ENCODE results near the gene ARHGEF7.
"Not testable (repeated sequence)": the region's sequence is repeated elsewhere in the genome, so short reads cannot be mapped to it uniquely, and the experiment has no call there.

Gene ARHGEF7

GRCh38 chr13:111248822-111249221 lies 133.7 kb downstream of the ARHGEF7 start:
- in situ Hi-C loops (cut with MboI; ENCODE audit: low sequenced_read_pairs) = no loop called here

DNA sequence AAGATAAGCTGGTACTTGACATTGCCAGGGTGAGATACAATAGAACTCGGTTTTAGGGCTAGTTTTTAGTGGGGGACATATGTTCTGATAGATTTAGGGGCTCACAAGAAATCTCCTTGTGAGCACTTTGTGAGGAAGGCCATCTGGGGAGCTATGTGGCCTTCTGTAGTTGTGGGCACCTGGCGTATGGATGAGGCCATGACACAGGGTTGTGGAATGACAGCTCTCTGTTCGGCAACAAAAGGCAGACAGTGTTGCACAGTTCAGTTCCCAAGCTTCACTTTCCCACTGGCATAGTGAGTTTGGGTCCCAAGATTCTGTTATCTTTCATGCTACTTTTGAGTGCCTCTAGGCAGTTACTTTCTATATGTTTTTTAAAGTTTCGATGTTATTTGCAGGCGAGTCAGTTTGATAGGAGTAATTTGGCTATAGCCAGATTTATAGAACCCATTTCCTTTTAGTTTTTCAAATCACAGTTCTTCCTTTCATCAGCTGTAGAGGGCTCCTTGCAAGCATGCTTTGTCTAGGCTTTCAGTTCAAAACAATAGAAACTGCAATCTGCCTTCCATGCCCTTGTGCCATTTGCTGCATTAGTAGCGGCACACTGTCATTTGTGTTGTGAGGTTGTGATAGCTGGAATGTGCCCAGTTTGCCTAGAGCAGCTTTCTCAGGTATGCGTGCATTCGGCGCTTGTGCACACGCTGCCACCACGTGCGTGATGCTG lies 134.7 kb downstream of the ARHGEF7 start:
- in situ Hi-C loops (cut with MboI; ENCODE audit: low sequenced_read_pairs) = no loop called here

DNA sequence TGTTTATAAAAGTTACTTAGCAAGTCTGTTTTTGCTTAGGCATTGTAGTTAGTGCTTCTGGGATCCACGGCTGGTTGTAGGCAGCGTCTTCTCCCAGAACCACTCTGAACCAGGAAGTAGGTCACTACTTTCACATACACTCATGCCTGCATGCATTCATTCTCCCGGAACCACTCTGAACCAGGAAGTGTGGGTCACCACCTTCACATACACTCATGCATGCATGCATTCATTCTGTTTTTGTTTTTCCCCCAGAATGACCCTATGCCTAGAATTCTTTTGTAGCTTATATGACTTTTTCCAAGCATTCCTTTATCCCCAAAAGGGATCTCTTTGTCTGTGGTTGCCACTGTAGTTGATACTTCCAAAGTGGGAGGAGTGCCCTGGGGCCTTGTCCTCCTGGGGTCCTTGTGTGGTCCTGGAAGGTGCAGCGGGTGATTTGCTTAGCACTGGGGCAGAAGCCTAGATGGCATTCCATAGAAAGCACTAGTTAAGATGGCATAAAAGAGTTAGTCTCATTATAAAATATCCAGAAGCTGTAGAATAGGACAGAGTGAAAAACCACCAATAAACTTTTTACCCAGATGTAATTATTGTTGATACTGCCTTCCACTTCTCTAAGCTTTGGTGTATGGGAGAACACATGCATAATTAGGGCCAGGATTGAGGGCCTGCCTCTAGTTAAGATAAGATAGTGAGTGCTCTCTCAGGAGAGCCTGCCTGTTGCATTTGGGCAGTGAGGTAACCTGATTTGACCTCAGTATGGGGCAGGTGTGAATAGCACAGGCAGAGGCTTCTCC lies 136.7 kb downstream of the ARHGEF7 start:
- in situ Hi-C loops (cut with MboI; ENCODE audit: low sequenced_read_pairs) = no loop called here

DNA sequence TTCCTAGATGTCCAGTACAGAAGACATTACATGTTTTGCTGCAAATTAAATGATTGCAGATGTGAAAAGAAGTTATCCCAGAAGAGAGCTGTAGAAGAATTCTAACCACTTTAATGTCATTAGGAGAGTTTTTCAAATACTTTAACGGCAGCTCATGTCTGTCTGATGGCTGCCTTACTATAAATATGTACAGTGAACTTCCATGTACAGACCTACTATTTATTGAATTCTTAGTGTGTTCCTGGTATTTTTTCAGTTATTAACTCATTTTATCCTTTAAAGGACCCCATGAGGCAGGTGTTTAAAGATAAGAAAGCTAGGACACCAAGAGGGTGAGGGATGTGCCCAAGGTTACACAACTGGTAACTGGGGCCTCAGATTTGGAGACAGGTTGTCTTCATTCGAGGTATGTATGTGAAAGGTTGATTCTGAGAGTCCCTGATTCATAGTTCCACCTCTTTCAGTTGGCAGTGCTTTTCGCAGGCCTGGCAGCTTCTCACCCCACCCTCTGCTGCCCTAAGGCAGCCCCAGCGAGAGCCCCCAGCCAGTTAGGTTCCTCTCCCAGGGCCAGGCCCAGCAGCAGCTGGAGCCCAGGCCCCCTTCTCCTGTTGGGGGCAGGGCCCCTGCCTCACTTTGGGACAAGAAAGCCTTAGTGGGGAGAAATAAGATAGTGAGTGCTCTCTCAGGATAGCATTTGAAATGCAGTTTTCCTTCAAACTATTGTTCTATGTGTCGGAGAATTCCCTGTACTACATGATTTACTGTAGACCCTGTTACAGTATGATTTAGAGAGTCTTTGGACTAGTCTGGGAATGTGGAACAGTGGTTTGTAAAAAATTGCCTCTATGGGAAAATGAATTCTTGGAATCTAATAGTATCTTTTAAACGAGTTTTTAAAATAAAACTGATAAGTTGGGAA lies 137.6 kb downstream of the ARHGEF7 start:
- in situ Hi-C loops (cut with MboI; ENCODE audit: low sequenced_read_pairs) = no loop called here

- in situ Hi-C loops (cut with MboI; ENCODE audit: low sequenced_read_pairs) = no loop called here
These were observed 138.3 kb downstream of the ARHGEF7 start for GRCh38 chr13:111253365-111253872.

DNA sequence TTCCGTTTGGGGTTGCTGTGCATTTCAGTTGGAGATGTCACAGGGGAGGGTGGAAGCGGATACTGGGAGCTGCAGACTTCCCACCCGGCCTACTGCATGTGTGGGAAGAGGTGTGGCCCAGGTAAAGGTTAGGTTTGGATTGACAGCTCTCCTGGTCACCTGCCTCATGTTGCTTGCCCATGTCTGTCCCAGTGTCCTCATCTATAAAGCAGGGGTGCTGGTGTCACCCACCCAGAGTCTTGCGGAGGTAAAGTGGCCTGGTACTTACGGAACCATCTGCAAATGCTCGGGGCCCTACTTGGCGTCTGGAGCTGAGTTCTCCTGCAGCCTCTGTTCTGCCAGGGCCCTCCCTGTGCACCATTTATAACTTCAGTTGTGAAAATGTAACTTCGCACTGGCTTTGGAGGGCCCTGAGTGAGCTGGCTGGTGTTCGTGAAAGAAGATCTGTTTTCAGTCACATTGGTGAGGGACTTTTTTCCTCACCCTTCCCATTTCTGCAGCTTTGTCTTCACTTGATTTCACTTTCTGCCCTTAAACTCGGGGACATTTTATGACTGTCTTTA lies 140.2 kb downstream of the ARHGEF7 start:
- in situ Hi-C loops (cut with MboI; ENCODE audit: low sequenced_read_pairs) = no loop called here

GRCh38 chr13:111256458-111256857 lies 141.3 kb downstream of the ARHGEF7 start:
- in situ Hi-C loops (cut with MboI; ENCODE audit: low sequenced_read_pairs) = no loop called here

DNA sequence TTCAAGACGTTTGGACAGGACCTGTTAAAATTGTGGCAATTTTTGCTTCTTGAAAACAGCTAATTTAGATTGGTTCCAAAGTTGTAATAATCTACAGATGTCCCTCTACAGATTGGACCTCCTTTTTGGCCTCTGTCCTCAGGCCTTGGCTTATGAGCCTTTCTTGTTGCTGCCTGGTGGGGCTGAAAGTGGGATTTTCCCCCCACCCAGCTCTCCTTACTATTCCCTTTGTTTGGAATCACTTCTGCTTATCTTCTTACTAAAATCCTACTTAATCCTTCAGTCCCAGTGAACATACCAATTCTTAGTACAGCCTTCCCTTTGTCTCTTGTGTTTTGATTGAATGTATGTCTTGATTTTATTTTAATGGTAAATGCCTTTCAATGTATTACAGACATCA lies 141.8 kb downstream of the ARHGEF7 start:
- in situ Hi-C loops (cut with MboI; ENCODE audit: low sequenced_read_pairs) = no loop called here

GRCh38 chr13:111257899-111258298 lies 142.8 kb downstream of the ARHGEF7 start:
- in situ Hi-C loops (cut with MboI; ENCODE audit: low sequenced_read_pairs) = not testable (repeated sequence)

- in situ Hi-C loops (cut with MboI; ENCODE audit: low sequenced_read_pairs) = no loop called here
These were observed 143.5 kb downstream of the ARHGEF7 start for GRCh38 chr13:111258637-111259036.

DNA sequence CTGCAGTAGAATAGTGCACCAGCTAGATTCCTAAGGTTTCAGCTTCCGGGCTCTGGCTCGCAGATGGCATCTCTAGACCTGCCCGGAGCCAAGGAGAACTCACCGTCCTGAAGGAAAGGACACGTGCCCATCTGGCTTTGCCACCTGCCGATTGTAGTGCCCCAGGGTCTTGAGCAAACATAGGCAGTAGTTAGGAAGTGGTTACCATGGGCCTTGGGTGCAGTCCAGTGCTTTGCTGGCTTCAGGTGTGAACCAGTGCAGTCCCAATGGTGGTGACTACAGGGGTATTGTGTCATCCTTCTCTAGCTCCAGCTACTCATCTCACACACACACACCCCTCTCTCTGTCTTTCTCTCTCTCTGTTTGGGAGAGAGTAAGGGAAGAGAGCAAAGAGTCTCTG lies 143.9 kb downstream of the ARHGEF7 start:
- in situ Hi-C loops (cut with MboI; ENCODE audit: low sequenced_read_pairs) = no loop called here

DNA sequence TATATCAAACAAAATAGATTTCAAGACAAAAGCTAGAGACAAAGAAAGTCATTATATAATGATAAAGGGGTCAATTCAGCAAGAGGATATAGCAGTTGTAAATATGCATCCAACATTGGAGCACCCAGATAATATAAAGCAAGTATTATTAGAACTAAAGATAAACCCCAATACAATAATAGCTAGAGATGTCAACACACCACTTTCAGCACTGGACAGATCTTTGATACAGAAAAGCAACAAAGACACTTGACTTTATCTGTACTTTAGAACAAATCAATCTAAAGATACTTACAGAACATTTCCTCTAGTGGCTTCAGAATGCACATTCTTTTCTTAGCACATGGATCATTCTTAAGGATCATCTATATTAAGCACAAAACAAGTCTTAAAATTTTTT lies 146.2 kb downstream of the ARHGEF7 start:
- in situ Hi-C loops (cut with MboI; ENCODE audit: low sequenced_read_pairs) = no loop called here

- in situ Hi-C loops (cut with MboI; ENCODE audit: low sequenced_read_pairs) = no loop called here
These were observed 147.2 kb downstream of the ARHGEF7 start for GRCh38 chr13:111262281-111262680.

DNA sequence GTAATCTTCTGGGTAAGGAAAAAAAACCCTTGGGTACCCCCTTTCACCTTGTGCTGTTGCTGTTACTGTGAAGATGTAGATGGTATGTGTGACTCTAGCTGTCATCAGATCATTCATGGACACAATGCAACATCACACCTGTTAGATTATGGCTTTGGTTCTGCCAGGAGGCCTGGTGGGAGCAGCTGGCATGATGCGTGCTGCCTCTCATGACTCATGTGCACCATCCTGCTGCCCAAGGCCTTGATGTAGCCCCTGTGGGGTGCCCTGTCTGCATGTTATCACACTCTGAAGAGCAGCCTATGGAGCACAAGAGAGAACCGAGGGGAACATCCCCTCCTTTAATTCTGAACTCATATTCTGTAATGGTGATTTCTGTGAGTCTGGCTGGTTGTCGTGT lies 147.6 kb downstream of the ARHGEF7 start:
- in situ Hi-C loops (cut with MboI; ENCODE audit: low sequenced_read_pairs) = no loop called here

DNA sequence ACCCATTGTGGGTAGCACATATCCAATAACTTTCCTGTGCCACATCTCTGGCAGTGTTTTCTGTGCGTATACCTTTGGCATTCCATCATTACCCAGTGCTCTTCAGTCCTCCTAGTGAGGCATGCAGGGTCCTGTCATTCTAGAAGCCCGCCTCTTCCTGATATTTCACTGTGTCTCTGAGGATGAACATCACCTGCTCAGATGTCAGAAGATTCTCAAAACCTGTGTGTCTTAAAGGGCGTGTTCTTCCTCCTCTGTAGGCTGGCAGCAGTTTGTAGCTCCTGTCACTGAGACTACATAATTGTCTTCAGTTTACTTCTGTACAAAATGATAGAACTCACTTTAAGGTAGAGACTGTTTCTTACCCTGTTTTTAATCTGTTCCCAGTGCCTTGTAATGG lies 148.5 kb downstream of the ARHGEF7 start:
- in situ Hi-C loops (cut with MboI; ENCODE audit: low sequenced_read_pairs) = no loop called here

- in situ Hi-C loops (cut with MboI; ENCODE audit: low sequenced_read_pairs) = no loop called here
These were observed 150.0 kb downstream of the ARHGEF7 start for GRCh38 chr13:111265006-111265700.

- in situ Hi-C loops (cut with MboI; ENCODE audit: low sequenced_read_pairs) = no loop called here
These were observed 150.6 kb downstream of the ARHGEF7 start for GRCh38 chr13:111265701-111266035.

DNA sequence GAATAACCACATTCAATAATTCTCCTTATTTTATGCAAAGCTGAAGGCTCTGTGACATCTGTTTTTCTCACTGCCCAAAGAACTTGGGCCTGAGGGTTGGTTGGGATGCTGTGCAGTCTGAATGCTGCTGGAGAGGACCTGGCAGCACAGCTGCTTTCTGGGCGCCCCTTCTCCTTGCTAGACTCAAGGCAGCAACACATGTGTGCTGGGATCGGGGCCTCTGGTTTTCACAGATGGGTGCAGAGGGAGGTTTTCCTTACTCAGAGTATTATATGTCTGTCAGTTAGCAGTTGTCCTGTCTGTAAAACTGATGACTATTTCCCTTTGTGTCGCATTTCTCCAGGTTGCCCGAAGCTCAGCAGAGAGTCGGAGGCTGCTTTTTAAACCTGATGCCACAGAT lies 152.1 kb downstream of the ARHGEF7 start:
- in situ Hi-C loops (cut with MboI; ENCODE audit: low sequenced_read_pairs) = no loop called here

- in situ Hi-C loops (cut with MboI; ENCODE audit: low sequenced_read_pairs) = no loop called here
These were observed 152.7 kb downstream of the ARHGEF7 start for GRCh38 chr13:111267784-111268183.

DNA sequence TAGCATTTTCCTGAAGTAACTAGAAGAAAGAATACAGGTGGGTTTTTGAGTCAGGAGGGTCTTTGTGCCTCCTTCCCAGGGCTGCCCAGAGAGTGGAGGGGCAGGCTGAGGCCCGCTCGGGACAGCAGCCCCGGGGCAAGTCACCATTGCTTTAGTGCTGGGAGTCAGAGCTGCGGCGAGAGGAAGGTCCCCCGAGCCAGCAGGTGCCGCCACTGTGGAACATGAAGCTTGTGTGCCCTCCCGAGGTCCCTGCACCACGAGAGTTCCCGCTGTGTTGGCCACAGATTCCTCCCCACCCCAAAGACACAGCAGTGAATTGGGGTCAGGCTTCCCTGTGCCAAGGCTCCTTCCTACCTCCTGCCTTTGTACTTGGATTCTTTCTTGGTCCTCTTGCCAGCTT lies 154.4 kb downstream of the ARHGEF7 start:
- in situ Hi-C loops (cut with MboI; ENCODE audit: low sequenced_read_pairs) = no loop called here
